ENCODE data around the gene CCL25. TPM values are rescaled to one million over a fixed set of nuclear protein-coding genes. Genes with fewer than 3 reads are reported as not detected.

The CCL25 gene
- total RNA-seq, 1 experiment from 2014 or later = 1.9 TPM

DNA sequence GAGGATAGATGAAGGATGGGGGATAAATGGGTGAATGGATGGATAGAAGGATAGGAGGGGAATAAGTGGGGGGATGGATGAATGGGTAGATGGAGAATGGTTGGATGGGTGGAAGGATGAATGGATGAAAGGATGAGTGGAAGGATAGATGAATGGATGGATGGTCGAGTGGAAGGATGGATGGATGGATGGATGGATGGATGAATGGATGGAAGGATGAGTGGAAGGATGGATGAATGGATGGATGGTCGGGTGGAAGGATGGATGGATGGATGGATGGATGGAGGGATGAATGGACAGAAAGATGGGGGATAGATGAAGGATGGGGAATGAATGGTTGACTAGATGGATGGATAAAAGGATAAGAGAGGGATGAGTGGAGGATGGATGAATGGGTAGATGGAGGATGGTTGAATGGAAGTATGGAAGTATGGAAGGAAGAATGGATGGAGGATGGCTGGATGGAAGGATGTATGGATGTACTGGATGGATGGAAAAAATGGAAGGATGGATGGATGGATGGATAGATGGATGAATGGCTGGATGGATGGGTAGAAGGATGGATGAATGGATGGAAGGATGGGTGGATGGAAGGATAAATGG lies 54.8 kb downstream of the CCL25 start:
- H3K36me3 ChIP-seq (replicated peaks; ENCODE audit: control insufficient read depth, insufficient read depth, low read length) = peaks cover 29% of the 10 kb centered on the region
- H3K4me3 ChIP-seq (ENCODE audit: insufficient read depth, low read depth, low read length) = no peak overlapping the region

DNA sequence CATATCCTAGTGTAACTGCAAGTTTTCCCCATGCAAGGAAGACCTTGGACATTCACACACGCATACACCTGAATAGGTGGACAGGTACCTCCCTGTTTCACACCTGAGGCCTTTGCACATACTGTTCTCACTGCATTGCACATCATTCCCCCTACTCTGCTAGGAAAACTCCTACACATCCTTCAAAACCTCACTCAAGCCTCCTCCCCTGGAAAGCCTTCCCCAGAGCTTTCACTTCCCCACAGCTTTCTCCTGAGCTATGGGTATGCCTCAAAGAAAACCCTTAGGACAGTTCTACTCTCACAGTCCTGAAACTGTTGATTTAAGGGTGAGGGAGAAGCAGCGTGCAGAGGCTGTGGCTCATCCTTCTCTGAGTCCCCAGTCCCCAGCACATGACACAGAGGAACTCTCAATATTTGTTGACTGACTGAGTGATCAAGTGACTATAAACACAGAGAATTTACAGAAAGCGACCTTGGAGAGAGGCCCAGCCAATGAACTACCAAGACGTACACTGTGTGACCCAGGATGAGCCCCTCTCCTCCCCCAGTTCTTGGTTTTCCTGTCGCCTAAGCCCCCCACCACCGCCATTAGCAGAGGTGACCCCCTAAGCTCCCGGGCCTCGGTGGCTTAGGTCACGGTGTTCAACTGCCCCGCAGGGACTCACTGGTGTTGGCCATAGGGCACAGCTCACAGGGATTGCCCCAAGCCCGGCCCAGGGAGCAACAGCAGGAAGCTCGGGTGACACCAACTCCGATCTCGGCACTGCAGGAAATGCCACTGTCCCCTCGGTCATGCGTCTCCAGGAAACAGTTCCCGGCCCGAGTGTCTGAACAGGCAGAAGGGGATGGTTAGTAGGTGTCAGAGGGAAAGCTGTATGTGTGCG lies 56.2 kb downstream of the CCL25 start:
- peak; percentile 22 for DNase-seq
- H3K36me3 ChIP-seq (replicated peaks; ENCODE audit: control insufficient read depth, insufficient read depth, low read length) = peaks cover 23% of the 10 kb centered on the region
- no peak overlapping the region for H3K4me3 ChIP-seq (ENCODE audit: insufficient read depth, low read depth, low read length)
- H3K27me3 ChIP-seq (ENCODE audit: control insufficient read depth, insufficient read depth, low read length) = no peaks in the 10 kb centered on the region

More for the DNA sequence above, 54.8 kb downstream of the CCL25 start:
- DNase-seq = no peak
- no peaks in the 10 kb centered on the region for H3K27me3 ChIP-seq (ENCODE audit: control insufficient read depth, insufficient read depth, low read length)

DNA sequence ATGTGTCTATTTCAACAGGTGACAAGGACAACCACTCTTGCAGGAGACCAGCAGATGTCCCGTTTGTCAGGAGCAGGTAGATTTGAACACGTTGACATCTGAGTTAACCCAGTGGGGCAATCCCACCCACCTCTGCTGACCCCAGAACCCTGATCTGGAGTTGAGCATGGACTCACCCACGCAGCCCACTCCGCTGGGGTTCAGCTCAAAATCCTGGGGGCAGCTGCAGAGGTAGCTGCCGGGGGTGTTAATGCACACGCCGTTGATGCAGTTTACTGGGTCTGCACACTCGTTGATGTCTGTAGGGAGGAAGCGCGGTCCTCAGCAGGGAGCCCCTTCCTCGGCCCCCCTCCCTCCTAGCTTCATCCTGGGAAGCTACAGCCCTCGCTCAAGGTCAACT lies 56.9 kb downstream of the CCL25 start:
- DNase-seq = peak; percentile 29
- H3K4me3 ChIP-seq (ENCODE audit: insufficient read depth, low read depth, low read length) = no peak overlapping the region
- H3K36me3 ChIP-seq (replicated peaks; ENCODE audit: control insufficient read depth, insufficient read depth, low read length) = peaks cover 23% of the 10 kb centered on the region
- H3K27me3 ChIP-seq (ENCODE audit: control insufficient read depth, insufficient read depth, low read length) = no peaks in the 10 kb centered on the region

DNA sequence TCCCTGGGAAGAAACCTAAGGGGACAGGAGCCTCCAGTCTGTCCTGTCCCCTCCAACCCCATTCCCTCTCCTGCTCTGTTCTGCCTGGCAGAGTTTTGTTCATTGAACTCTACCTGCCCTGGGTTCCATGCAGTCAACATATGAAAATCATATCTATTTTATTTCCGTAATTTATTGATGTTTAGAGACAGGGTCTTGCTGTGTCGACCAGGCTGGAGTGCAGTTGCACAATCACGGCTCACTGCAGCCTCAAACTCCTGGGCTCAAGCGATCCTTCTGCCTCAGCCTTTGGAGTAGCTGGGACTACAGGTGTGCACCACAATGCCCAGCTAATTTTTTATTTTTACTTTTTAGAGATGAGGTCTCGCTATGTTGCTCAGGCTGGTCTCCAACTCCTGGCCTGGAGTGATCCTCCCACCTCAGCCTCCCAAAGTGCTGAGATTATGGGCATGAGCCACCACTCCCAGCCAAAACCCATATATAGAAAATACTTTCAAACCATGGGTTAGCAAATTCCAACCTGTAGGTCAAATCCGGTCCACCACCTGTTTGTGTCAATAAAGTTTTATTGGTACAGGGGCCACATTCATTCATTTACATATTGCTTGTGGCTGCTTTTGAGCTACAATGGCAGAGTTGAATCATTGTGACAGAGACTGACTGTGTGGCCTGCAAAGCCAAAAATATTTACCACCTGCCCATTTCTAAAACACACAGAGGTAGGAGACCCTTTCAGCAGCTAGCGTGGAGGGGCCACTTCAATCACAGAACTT lies 57.5 kb downstream of the CCL25 start:
- no peaks in the 10 kb centered on the region for H3K27me3 ChIP-seq (ENCODE audit: control insufficient read depth, insufficient read depth, low read length)
- no peak for DNase-seq
- no peak overlapping the region for H3K4me3 ChIP-seq (ENCODE audit: insufficient read depth, low read depth, low read length)
- peaks cover 23% of the 10 kb centered on the region for H3K36me3 ChIP-seq (replicated peaks; ENCODE audit: control insufficient read depth, insufficient read depth, low read length)

DNA sequence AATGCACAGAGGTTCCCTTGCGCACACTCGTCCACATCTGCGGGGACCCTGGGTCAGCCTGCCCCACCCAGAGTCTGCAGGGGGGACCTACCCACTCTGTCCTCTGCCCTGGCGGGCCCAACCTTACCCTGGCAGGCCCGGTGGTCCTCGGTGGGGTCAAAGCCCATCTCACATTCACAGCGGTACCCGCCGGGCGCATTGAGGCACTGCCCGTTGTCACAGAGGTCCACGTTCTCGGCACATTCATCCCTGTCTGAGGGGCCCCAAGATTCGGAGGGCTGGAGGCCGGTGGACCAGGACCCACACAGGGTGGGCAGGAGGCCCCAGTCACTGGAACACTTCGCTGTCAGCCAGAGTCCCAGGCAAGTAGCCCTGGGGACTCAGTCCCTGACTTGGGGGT lies 58.4 kb downstream of the CCL25 start:
- no peaks in the 10 kb centered on the region for H3K27me3 ChIP-seq (ENCODE audit: control insufficient read depth, insufficient read depth, low read length)
- H3K4me3 ChIP-seq (ENCODE audit: insufficient read depth, low read depth, low read length) = no peak overlapping the region
- DNase-seq = no peak
- peaks cover 21% of the 10 kb centered on the region for H3K36me3 ChIP-seq (replicated peaks; ENCODE audit: control insufficient read depth, insufficient read depth, low read length)

DNA sequence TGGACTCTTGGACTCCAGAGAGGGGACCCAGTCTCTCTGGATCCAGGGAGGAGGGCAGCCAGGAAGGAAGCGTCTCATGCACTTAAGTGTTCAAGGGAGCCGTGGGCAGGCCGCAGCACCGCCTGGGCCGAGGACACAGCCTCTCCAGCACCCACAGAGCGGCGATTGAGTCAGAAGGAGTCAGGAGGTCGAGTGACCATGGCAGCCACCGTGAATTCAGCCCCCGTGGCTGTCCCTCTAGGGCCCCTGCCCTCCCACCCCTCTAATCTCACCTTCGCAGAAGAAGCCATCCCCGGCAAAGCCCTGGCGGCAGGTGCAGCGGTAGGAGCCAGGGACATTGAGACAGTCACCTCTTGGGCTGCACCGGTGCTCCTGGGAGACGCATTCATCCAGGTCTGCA lies 58.8 kb downstream of the CCL25 start:
- Histone ChIP-seq H3K4me3 (ENCODE audit: insufficient read depth, low read depth, low read length) (no peak overlapping the region), H3K27me3 (ENCODE audit: control insufficient read depth, insufficient read depth, low read length) (no peaks in the 10 kb centered on the region), H3K36me3 (replicated peaks; ENCODE audit: control insufficient read depth, insufficient read depth, low read length) (peaks cover 19% of the 10 kb centered on the region)
- peak; percentile 45 for DNase-seq

Other genes with a start within 250 kb of the CCL25 start
- 3.5 and 5.0 TPM in 2 replicates for gene EVI5L, start 222.5 kb upstream of the CCL25 start, total RNA-seq (2014; rRNA removed; shearing (Covaris generic))
- gene PRR36, start 178.4 kb upstream of the CCL25 start, total RNA-seq (2014; rRNA removed; shearing (Covaris generic)) = 0.14 and 0.22 TPM in 2 replicates
- 1.6 and 4.0 TPM in 2 replicates for gene LRRC8E, start 164.2 kb upstream of the CCL25 start, total RNA-seq (2014; rRNA removed; shearing (Covaris generic))
- gene MAP2K7, start 148.9 kb upstream of the CCL25 start, total RNA-seq (2014; rRNA removed; shearing (Covaris generic)) = 21.1 and 24.3 TPM in 2 replicates
- gene TGFBR3L, start 137.9 kb upstream of the CCL25 start, total RNA-seq (2014; rRNA removed; shearing (Covaris generic)) = 1.7 TPM in 1 of 2 replicates, not detected in the other
- gene SNAPC2, start 132.4 kb upstream of the CCL25 start, total RNA-seq (2014; rRNA removed; shearing (Covaris generic)) = 25.5 and 25.9 TPM in 2 replicates
- gene CTXN1, start 126.6 kb upstream of the CCL25 start, total RNA-seq (2014; rRNA removed; shearing (Covaris generic)) = 5.0 and 10.7 TPM in 2 replicates
- gene TIMM44, start 109.1 kb upstream of the CCL25 start, total RNA-seq (2014; rRNA removed; shearing (Covaris generic)) = 110 and 131 TPM in 2 replicates
- 85.4 and 86.8 TPM in 2 replicates for gene ELAVL1, start 47.1 kb upstream of the CCL25 start, total RNA-seq (2014; rRNA removed; shearing (Covaris generic))
- 13.7 and 15.9 TPM in 2 replicates for gene FBN3, start 96.8 kb downstream of the CCL25 start, total RNA-seq (2014; rRNA removed; shearing (Covaris generic))
- gene CERS4, start 156.6 kb downstream of the CCL25 start, total RNA-seq (2014; rRNA removed; shearing (Covaris generic)) = 116 and 117 TPM in 2 replicates